T-cell (primary cell): ENCODE results near the gene LYSMD3. TPM values are rescaled to one million over a fixed set of nuclear protein-coding genes. Genes with fewer than 3 reads are reported as not detected.
A peak's percentile ranks its signal among the peaks of the same experiment; 100 is the strongest.

Experiments used
- ATAC-seq, 4 experiments: fragments of 200-7000 bp in 3 of 4; fragments of 150-1000 bp in 1 of 4; cut with Tn5 transposase; replicated peaks in 1 of 4; 1 replicate in 3 of 4; 2 replicates in 1 of 4; pipeline ENCODE4 v1.10.0; 2021; ENCODE audit warnings: moderate library complexity in 3 of 4, mild to moderate bottlenecking in 2 of 4, moderate number of reproducible peaks in 1 of 4
- CTCF ChIA-PET, 2 donors: fragments of 300-600 bp; sonication (Branson Sonifier 250); formaldehyde crosslinking; loops; one replicate each; lab custom pipeline; 2022; ENCODE audit warnings: antibody characterized with exemption in 2 of 2; lab: Charles Lee
- POLR2A ChIA-PET, 2 donors: fragments of 300-600 bp; sonication (Branson Sonifier 250); formaldehyde crosslinking; loops; one replicate each; lab custom pipeline; 2022; ENCODE audit warnings: antibody characterized with exemption in 2 of 2; lab: Charles Lee
- DNase-seq, 35 experiments: peaks; one replicate each; pipeline versions ENCODE4 v3.0.0 to v3.0.0-alpha.2; 2013 to 2023
- H3K27ac ChIP-seq: one replicate; pipeline ENCODE4 v1.5.1; 2013; ENCODE audit warnings: low read length
- H3K27me3 ChIP-seq, 2 experiments: replicated peaks in 1 of 2; 1 replicate in 1 of 2; 2 replicates in 1 of 2; pipeline versions ENCODE4 v1.6.1 to v1.7.0; 2013; ENCODE audit warnings: low read length in 1 of 2, mixed read lengths in 1 of 2; ENCODE audit not compliant: control insufficient read depth in 2 of 2, insufficient read depth in 2 of 2; ENCODE audit errors: extremely low read depth in 1 of 2
- H3K36me3 ChIP-seq, 2 donors: 1 replicate in 1 of 2; 2 replicates in 1 of 2; pipeline versions ENCODE4 v1.6.1 to v1.7.0; 2013; ENCODE audit warnings: low read length in 1 of 2; ENCODE audit not compliant: control insufficient read depth in 2 of 2, insufficient read depth in 1 of 2; ENCODE audit errors: extremely low read depth in 1 of 2
- H3K4me1 ChIP-seq, 2 experiments: 1 replicate in 1 of 2; 2 replicates in 1 of 2; pipeline versions ENCODE4 v1.6.1 to v1.7.0; 2013; ENCODE audit warnings: low read length in 2 of 2, mixed read lengths in 1 of 2; ENCODE audit not compliant: insufficient read depth in 2 of 2, control insufficient read depth in 1 of 2; ENCODE audit errors: extremely low read depth in 1 of 2
- H3K4me3 ChIP-seq, 2 donors: 1 replicate in 1 of 2; 2 replicates in 1 of 2; pipeline versions ENCODE4 v1.5.1 to v1.7.0; 2013; ENCODE audit warnings: mild to moderate bottlenecking in 2 of 2, low read length in 1 of 2, moderate library complexity in 1 of 2; ENCODE audit not compliant: control insufficient read depth in 1 of 2; ENCODE audit errors: extremely low read depth in 1 of 2
- H3K9me3 ChIP-seq: 2 replicates; pipeline ENCODE4 v1.7.0; 2013
- H3K27ac Mint-ChIP-seq, 2 donors: one replicate each; pipeline ENCODE4 v1.8.0; 2020 to 2021; ENCODE audit warnings: mild to moderate bottlenecking in 2 of 2, mixed read lengths in 2 of 2
- H3K27me3 Mint-ChIP-seq, 2 donors: one replicate each; pipeline ENCODE4 v1.8.0; 2021 to 2022; ENCODE audit warnings: mixed read lengths in 2 of 2
- H3K36me3 Mint-ChIP-seq: one replicate; pipeline ENCODE4 v1.8.0; 2021; ENCODE audit warnings: mixed read lengths
- H3K4me1 Mint-ChIP-seq, 3 donors: one replicate each; pipeline ENCODE4 v1.8.0; 2020 to 2022; ENCODE audit warnings: mixed read lengths in 3 of 3, mild to moderate bottlenecking in 1 of 3
- H3K4me3 Mint-ChIP-seq, 3 donors: one replicate each; pipeline ENCODE4 v1.8.0; 2020 to 2022; ENCODE audit warnings: mild to moderate bottlenecking in 3 of 3, mixed read lengths in 3 of 3, moderate library complexity in 3 of 3
- H3K9me3 Mint-ChIP-seq, 3 donors: one replicate each; pipeline ENCODE4 v1.8.0; 2020 to 2022; ENCODE audit warnings: mixed read lengths in 3 of 3
- WGBS: methylation state at CpG from one replicate; pipeline ENCODE4 v1.1.5; 2013; ENCODE audit warnings: missing lambda C conversion rate; ENCODE audit not compliant: insufficient coverage; 5-methylcytosine and 5-hydroxymethylcytosine counted together
- total RNA-seq, 35 experiments: library from RNA in 6 of 35; stranded (reverse) in 6 of 35; fragments of 120-200 nt in 1 of 35; gene quantifications; one replicate each; pipeline versions ENCODE4 v1.2.1 to v1.2.4 and lab custom pipeline; 2013 to 2026

The LYSMD3 gene
- total RNA-seq, 5 donors from 2014 or later (not counting 1 experiment from before 2014, with no cell fraction given) = 18.4 to 28.9 (median 21.5) TPM

DNA sequence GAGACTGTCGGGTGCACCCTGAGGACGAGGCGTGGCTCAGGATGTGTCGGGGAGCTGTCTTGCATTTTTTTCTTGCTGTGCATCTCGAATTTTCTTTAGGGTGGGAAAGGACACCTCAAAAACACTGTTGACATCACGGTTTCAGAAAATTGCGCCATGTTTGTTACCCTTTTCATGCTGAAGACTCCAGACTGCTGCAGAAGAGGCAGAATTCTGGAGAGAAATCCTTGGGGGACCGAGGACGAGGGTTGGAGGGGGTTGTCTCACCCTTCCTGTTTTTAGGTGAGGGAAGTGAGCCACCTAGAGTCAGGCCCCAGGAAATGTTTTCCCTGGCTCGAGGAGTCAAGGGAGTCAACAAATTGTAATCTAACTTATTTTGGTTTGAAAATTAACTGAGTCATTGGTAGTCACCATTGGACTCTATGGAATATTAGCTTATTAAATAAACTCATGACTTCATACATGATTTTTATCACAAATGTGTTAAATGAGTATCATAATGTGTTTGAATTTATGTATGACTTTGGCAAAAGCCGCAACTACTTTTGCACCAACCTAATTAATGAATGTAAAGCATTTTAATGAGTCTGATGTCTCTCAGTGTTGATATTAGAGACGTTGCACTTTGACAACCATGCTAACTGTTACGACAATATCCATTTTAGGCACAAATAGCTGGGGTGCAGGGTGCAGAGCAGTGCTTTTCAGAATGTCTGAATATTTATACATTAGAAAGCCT is 724 bp upstream of the LYSMD3 start:
- Histone ChIP-seq H3K4me3 (peak overlapping the region; percentile 97), H3K36me3 (peaks cover 0 to 6% of the 10 kb centered on the region in 2 donors), H3K4me1 (peaks cover 6 to 25% of the 10 kb centered on the region in 2 experiments), H3K27ac (peak overlapping the region; percentile 97), H3K9me3 (no peaks in the 10 kb centered on the region), H3K27me3 (peaks cover 0 to 3% of the 10 kb centered on the region in 2 experiments)
- peak in 3 of 35 experiments; percentile 57 to 78 (median 63) for DNase-seq
- peak; percentile 56 to 61 (median 58) for ATAC-seq
- ChIA-PET CTCF (interaction anchor here (0.7 to 1.7 kb wide), 10 partner anchors 31 to 1801 kb away, joined by 3 to 12 read pairs (median 4); partner anchors contain the start of genes CETN3 (in 1 of the 2), MBLAC2 (in 1 of the 2) and POLR3G (in 1 of the 2)), POLR2A (interaction anchor here (0.7 to 1.7 kb wide), 4 partner anchors 54 to 853 kb away, joined by 3 to 12 read pairs (median 3); partner anchors contain the start of genes ARRDC3 (in 1 of the 2), CETN3 (in 1 of the 2), MBLAC2 (in 1 of the 2) and POLR3G (in 1 of the 2))
- Mint-ChIP-seq H3K36me3 (peaks cover 9% of the 10 kb centered on the region), H3K9me3 (no peaks in the 10 kb centered on the region), H3K4me1 (peaks cover 29 to 36% (median 31%) of the 10 kb centered on the region in 3 donors), H3K27ac (peak overlapping the region; percentile 97 to 98), H3K27me3 (peaks cover 18 to 23% of the 10 kb centered on the region in 2 donors), H3K4me3 (peak overlapping the region; percentile 95 to 100 (median 99))
- WGBS = 3% methylated on average over 8 of the region's 13 CpGs

DNA sequence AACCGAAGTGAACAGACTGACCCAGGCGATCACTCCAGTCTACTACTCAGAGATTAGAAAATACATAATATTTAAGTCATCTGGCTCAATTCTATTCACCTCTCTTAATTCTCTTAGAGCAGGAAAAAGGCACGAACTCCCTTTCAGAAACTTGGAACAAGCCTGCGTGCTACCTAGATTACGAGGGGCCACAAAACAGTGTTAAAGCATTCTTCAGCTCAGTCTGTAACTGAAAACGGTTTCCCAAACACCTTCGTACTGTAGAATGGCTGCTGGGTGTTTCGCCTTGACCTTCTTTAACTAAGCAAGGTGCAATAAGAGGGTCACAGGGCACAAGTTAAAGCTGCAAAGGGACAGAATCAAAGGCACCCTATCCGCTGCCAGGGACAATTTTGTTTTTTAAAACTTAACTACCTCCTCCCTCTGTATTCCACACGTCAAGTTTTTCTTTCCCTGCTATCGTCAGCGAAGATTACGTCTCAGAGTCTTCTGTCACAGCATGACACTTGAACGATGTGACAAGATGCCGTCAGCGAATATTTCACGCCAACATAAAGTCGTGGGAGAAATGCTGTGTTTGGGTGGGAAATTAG is 687 bp downstream of the LYSMD3 start:
- peak in 23 of 35 experiments; percentile 6 to 64 (median 25) for DNase-seq
- Mint-ChIP-seq H3K36me3 (peaks cover 15% of the 10 kb centered on the region), H3K9me3 (no peaks in the 10 kb centered on the region), H3K27ac (peak overlapping the region; percentile 72 to 98), H3K27me3 (peaks cover 8 to 14% of the 10 kb centered on the region in 2 donors), H3K4me1 (peaks cover 29 to 39% (median 37%) of the 10 kb centered on the region in 3 donors), H3K4me3 (peak overlapping the region; percentile 95 to 100 (median 99))
- WGBS = 27% methylated on average over 8 of the region's 18 CpGs
- Histone ChIP-seq H3K27ac (peak overlapping the region; percentile 97), H3K4me1 (peaks cover 6 to 25% of the 10 kb centered on the region in 2 experiments), H3K36me3 (peaks cover 0 to 16% of the 10 kb centered on the region in 2 donors), H3K9me3 (no peaks in the 10 kb centered on the region), H3K27me3 (peaks cover 0 to under 1% of the 10 kb centered on the region in 2 experiments), H3K4me3 (peak overlapping the region; percentile 97)
- CTCF ChIA-PET = interaction anchor here (0.6 to 1.7 kb wide), 6 partner anchors 54 to 861 kb away, joined by 3 to 12 read pairs (median 6); partner anchors contain the start of genes MBLAC2 (in 2 of the 2), POLR3G (in 2 of the 2), ARRDC3 (in 1 of the 2) and CETN3 (in 1 of the 2)
- POLR2A ChIA-PET = interaction anchor here (0.5 to 1.9 kb wide), 5 partner anchors 117 to 1860 kb away, joined by 3 to 21 read pairs (median 3); partner anchors contain the start of gene CETN3 (in 1 of the 2)
- peak in 2 of 4 experiments; percentile 1 to 32 for ATAC-seq

DNA sequence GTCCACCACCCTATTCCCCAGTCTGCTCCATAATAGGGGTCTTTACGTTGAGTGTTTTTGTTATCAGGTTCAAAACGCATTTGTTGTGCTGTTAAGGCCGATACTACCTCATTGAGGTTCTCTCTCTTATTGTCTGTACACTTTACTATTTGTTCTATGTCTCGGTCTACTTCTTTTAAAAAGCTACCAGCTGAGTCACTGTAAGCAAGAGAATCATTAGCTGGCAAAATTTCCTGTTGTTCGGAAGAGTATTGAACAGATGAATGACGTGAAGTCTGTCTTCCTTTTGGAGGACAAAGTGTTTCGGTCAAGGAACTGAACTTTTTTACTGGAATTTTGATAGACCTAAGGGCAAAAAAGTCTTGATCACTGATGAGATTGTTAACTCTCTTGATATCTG is 10.3 kb downstream of the LYSMD3 start:
- ATAC-seq (no peak), DNase-seq (no peak)
- peaks cover 15 to 25% (median 19%) of the 10 kb centered on the region in 3 donors for H3K4me1 Mint-ChIP-seq
- WGBS = 100% methylated on average over 3 of the region's 7 CpGs
- H3K9me3 Mint-ChIP-seq = no peaks in the 10 kb centered on the region
- no peaks in the 10 kb centered on the region for H3K27me3 Mint-ChIP-seq
- Histone ChIP-seq H3K9me3 (no peaks in the 10 kb centered on the region), H3K36me3 (peaks cover 0 to 27% of the 10 kb centered on the region in 2 donors), H3K4me1 (no peaks in the 10 kb centered on the region), H3K27ac (no peak overlapping the region), H3K27me3 (no peaks in the 10 kb centered on the region), H3K4me3 (no peak overlapping the region)
- peaks cover 42% of the 10 kb centered on the region for H3K36me3 Mint-ChIP-seq
- no peak overlapping the region for H3K4me3 Mint-ChIP-seq
- CTCF ChIA-PET = interaction anchor here in 1 of 2 donors (0.5 to 1.1 kb wide), 2 partner anchors 64 to 81 kb away, joined by 3 read pairs; no protein-coding TSS in a partner anchor
- POLR2A ChIA-PET = interaction anchor here in 1 of 2 donors (1.0 kb wide), 1 partner anchor 46 kb away, joined by 5 read pairs; no protein-coding TSS in a partner anchor
- H3K27ac Mint-ChIP-seq = no peak overlapping the region

DNA sequence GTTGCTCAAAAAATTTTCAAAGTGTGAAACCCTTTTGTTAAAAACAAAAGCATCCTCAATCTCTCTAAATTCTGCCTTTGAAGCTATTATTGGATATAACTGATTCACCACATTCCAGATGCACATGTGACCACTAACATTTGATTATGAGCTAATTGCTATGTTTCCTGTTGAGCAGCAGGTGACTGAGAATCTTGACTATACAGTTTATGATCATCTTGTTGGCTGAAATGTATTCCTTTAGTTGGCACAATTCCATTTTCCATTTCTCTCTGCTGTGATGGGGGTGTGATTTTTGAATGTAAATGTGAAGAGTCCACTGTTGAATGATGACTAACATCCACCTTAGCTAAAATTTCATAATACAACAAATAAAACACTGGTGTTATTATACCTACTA is 10.7 kb downstream of the LYSMD3 start:
- H3K4me3 ChIP-seq = no peak overlapping the region
- ATAC-seq (no peak), DNase-seq (no peak)
- H3K27ac ChIP-seq = no peak overlapping the region
- Mint-ChIP-seq H3K4me3 (no peak overlapping the region), H3K9me3 (no peaks in the 10 kb centered on the region), H3K27me3 (no peaks in the 10 kb centered on the region), H3K36me3 (peaks cover 40% of the 10 kb centered on the region), H3K27ac (peak overlapping the region in 1 of 2 donors; percentile 7), H3K4me1 (peaks cover 15 to 21% (median 18%) of the 10 kb centered on the region in 3 donors)
- ChIA-PET POLR2A (interaction anchor here in 1 of 2 donors (0.7 to 1.0 kb wide), 2 partner anchors 46 to 844 kb away, joined by 4 to 5 read pairs; no protein-coding TSS in a partner anchor), CTCF (interaction anchor here in 1 of 2 donors (0.5 to 1.1 kb wide), 2 partner anchors 63 to 81 kb away, joined by 3 read pairs; no protein-coding TSS in a partner anchor)
- peaks cover 0 to 23% of the 10 kb centered on the region in 2 donors for H3K36me3 ChIP-seq
- no peaks in the 10 kb centered on the region for H3K9me3 ChIP-seq
- H3K4me1 ChIP-seq = no peaks in the 10 kb centered on the region
- no peaks in the 10 kb centered on the region for H3K27me3 ChIP-seq

DNA sequence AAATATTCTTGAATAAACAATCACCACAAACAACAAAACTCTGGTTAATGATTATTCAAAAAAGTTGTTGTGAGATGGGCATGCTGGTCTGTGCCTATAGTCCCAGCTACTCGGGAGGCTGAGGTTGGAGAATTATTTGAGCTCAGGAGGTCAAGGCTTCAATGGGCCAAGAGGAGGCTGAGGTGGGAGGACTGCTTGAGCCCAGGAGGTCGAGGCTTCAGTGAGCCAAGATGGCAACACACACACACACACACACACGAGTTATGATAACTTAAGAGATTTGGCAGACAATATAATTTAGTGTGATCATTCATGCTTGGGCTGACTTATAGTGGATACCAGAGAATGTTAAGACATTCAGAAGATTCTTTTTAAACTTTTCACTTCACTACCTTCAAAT is 14.9 kb downstream of the LYSMD3 start:
- no peaks in the 10 kb centered on the region for H3K9me3 Mint-ChIP-seq
- H3K36me3 ChIP-seq = peaks cover 0 to 6% of the 10 kb centered on the region in 2 donors
- H3K4me3 ChIP-seq = no peak overlapping the region
- H3K4me3 Mint-ChIP-seq = no peak overlapping the region
- no peak for DNase-seq
- H3K9me3 ChIP-seq = no peaks in the 10 kb centered on the region
- H3K27ac ChIP-seq = no peak overlapping the region
- no peaks in the 10 kb centered on the region for H3K4me1 ChIP-seq
- no peaks in the 10 kb centered on the region for H3K27me3 ChIP-seq
- no CpG with 5 or more reads among the region's 3 CpGs for WGBS
- ATAC-seq = no peak
- peaks cover 15% of the 10 kb centered on the region for H3K36me3 Mint-ChIP-seq
- peaks cover 0 to 11% (median 9%) of the 10 kb centered on the region in 3 donors for H3K4me1 Mint-ChIP-seq
- no peak overlapping the region for H3K27ac Mint-ChIP-seq
- POLR2A ChIA-PET = no interaction called here
- no peaks in the 10 kb centered on the region for H3K27me3 Mint-ChIP-seq
- CTCF ChIA-PET = no interaction called here

DNA sequence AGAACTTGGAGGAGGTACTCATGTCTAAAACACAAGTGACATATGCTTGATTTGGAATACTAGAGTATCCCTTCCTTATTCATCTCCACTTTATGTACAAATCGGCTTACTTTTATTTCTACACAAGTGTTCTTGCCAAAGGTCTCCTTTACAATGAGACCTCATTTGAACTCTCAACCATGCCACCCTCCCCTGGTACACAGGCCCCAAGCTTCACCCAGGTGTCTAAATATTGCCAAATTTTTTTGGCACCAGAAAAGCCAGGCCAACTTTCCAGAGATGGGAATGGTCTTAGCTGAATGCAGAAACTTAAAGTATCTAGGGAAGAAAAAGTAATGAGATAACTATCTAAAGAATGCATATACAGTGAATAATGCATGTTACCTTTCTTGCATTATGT is 18.9 kb downstream of the LYSMD3 start:
- no peak for ATAC-seq
- ChIA-PET CTCF (no interaction called here), POLR2A (interaction anchor here in 1 of 2 donors (0.7 kb wide), 1 partner anchor 101 kb away, joined by 7 read pairs; the partner anchor contains the start of gene CETN3)
- H3K4me1 ChIP-seq = no peaks in the 10 kb centered on the region
- no peak overlapping the region for H3K27ac Mint-ChIP-seq
- no peaks in the 10 kb centered on the region for H3K9me3 ChIP-seq
- H3K9me3 Mint-ChIP-seq = no peaks in the 10 kb centered on the region
- no peak overlapping the region for H3K27ac ChIP-seq
- H3K4me1 Mint-ChIP-seq = peaks cover 3 to 7% (median 7%) of the 10 kb centered on the region in 3 donors
- DNase-seq = no peak
- no peak overlapping the region for H3K4me3 Mint-ChIP-seq
- no peaks in the 10 kb centered on the region for H3K27me3 ChIP-seq
- peaks cover 4% of the 10 kb centered on the region for H3K36me3 Mint-ChIP-seq
- 100% methylated on average over 1 of the region's 1 CpG for WGBS
- H3K4me3 ChIP-seq = no peak overlapping the region
- no peaks in the 10 kb centered on the region for H3K36me3 ChIP-seq
- H3K27me3 Mint-ChIP-seq = no peaks in the 10 kb centered on the region
